HG03103 (cell line): ENCODE data around the gene ALDH5A1.

Source experiments
- ATAC-seq: cut with Tn5 transposase; IDR thresholded peaks from one replicate; pipeline ENCODE4 v1.9.1; 2021; ENCODE audit warnings: low read depth; ENCODE audit not compliant: unreplicated experiment

The ALDH5A1 gene

DNA sequence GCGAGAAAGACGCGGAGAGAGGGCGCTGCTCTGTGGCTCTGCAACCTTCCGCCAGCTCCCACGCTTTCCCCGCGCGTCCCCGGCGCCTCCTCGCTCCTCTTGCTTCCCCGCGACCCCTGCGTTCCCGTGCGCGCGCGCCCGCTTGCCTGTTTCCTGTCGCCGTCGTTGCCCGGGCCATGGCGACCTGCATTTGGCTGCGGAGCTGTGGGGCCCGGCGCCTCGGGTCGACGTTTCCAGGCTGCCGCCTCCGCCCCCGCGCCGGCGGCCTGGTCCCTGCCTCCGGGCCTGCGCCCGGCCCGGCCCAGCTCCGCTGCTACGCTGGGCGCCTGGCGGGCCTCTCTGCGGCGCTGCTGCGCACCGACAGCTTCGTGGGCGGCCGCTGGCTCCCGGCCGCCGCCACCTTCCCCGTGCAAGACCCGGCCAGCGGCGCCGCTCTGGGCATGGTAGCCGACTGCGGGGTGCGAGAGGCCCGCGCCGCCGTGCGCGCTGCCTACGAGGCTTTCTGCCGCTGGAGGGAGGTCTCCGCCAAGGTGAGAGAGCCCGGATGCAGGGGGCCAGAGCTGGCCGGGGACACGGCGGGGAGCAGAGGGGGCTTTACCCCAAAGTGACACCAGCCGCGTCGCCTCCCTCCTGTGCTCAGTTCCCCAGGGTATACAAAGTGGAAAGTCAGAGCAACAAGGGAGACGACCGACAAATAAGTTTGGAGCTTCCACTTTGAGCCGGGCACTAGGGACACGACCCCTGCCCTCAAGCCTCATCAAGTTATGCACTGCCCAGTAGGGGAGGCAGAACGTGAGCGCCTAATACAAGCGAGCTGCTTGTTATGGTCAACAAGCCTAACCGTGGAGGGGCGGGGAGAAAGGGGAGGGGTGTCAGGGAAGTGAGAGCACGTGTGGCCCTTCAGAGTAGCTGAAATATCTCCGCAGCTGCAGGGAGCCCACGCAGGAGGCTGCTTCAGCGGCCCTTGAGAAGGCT, at the start of gene ALDH5A1:
TSS of gene ALDH5A1 (plus strand) at position 149 of the 975 bp plus-strand sequence. CDS start at position 177, 28 bp downstream.
- ATAC-seq: peak; percentile 59

DNA sequence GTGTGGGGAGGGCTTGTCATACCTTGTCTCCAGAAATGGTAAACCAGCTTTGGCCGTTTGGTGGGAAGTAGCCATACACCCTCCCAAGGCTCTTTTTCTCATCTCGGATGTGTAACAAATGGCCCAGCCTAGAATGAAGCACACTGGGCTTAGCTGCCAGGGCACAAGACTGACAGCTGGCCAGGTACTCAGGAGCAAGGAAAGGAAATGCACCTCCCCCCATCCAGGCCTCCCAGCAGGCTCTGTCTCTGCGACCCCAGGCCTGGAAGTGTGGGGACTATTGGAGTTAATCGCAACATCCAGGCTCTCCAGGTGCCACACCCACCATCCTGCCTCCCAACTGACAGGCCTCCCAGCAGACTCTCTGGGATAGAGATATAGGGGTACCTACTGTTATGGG, 49.1 kb upstream of the ALDH5A1 start:
- no peak for ATAC-seq

GRCh38 chr6:24446670-24447069, 48.1 kb upstream of the ALDH5A1 start:
- no peak for ATAC-seq

GRCh38 chr6:24448396-24448795, 46.4 kb upstream of the ALDH5A1 start:
- no peak for ATAC-seq

- no peak for ATAC-seq
Observed at GRCh38 chr6:24448828-24449525, 45.8 kb upstream of the ALDH5A1 start.

GRCh38 chr6:24451581-24452388, 43.0 kb upstream of the ALDH5A1 start:
- no peak for ATAC-seq

- no peak for ATAC-seq
Observed at GRCh38 chr6:24453921-24454320, 40.8 kb upstream of the ALDH5A1 start.

GRCh38 chr6:24454452-24454851, 40.3 kb upstream of the ALDH5A1 start:
- no peak for ATAC-seq

GRCh38 chr6:24455061-24455460, 39.7 kb upstream of the ALDH5A1 start:
- ATAC-seq: no peak

- no peak for ATAC-seq
Observed at GRCh38 chr6:24458134-24458533, 36.6 kb upstream of the ALDH5A1 start.

GRCh38 chr6:24458941-24459340, 35.8 kb upstream of the ALDH5A1 start:
- ATAC-seq: no peak

DNA sequence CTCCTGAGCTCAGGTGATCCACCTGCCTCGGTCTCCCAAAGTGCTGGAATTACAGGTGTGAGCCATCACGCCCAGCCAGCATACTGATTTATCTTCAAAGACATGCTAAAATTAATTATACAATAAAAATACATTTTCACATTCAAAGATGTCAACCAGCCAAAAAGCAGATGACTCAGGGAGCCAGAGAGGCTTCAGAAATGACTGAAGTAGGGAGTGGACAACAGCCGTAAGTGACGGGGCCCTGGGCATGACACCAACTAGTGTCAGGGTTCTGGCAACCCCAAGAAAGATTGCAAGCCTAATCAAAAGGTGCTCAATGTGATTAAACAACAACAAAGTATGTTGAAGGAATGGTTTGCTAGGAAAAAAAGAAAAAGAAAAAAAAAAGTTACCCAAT, 33.8 kb upstream of the ALDH5A1 start:
- no peak for ATAC-seq

DNA sequence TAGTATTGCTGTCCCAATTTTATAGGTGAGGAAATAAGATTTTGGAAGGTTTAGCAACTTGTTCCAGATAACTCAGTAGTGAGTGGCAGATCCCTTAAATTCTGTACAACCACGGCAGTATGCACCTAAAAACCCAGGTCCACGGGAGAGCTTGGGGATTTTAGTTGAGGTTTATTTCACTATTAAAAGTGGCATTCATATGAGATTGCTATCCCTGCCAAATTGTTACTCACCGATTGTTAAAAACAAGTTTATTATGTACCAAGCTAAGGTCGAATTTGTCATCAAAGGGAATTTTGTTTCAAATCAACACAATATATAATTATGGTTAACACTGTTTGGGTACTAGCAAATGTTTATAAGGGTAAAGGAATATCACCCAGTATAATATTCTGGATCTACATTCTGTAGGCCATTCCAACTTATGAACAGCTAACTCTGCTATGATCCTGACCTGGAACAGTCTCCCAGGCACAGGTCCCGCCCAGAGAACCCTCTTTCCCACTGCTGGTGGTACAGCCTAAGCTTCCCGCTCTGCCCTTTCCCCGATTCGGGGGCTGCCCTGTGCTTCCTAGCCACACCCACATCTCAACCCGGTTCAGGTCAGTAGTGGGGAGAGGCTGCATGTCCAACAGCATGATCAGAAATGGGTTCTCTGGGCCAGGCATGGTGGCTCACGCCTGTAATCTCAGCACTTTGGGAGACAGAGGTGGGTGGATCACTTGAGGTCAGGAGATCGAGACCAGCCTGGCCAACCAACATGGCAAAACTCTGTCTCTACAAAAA, 30.3 kb upstream of the ALDH5A1 start:
- no peak for ATAC-seq

- no peak for ATAC-seq
Observed at GRCh38 chr6:24469811-24470210, 25.0 kb upstream of the ALDH5A1 start.

DNA sequence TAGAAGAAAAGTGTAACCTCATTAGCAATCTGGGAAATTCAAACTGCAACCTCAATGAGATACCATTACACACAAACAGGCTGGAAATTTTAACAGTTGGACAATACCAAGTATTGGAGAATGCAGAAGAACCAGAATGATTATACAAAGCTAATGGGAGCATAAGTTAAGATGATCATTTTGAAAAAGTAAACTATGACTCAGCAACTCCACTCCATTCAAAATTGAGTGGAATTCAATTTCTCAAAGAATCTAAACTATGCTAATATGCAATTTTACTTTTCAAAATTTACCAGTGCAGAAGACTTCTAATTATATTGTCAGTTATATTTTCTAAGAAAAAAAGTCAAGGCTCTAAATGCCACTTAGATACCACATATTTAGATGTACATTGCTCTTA, 22.6 kb upstream of the ALDH5A1 start:
- ATAC-seq: no peak

GRCh38 chr6:24476631-24477030, 18.1 kb upstream of the ALDH5A1 start:
- ATAC-seq: no peak

DNA sequence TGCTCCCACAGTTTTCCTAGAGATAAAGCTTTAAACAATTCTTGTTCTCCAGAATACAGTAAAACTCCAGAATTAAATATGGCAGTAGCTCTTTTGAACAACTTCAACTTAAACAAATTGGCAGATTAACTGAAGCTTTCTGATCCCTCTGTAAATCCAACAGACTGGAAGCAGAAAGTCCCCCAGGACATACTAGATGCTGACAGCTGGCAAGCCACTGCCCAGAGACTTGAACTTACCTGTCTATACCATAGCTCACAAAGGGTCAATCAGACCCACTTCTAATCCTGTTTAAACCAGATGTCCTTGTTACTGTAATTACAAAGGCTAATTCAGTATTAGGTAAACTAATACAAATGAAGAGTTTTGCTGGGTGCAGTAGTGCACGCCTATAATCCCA, 17.7 kb upstream of the ALDH5A1 start:
- ATAC-seq: no peak

- ATAC-seq: no peak
Observed at GRCh38 chr6:24478903-24479302, 15.9 kb upstream of the ALDH5A1 start.

DNA sequence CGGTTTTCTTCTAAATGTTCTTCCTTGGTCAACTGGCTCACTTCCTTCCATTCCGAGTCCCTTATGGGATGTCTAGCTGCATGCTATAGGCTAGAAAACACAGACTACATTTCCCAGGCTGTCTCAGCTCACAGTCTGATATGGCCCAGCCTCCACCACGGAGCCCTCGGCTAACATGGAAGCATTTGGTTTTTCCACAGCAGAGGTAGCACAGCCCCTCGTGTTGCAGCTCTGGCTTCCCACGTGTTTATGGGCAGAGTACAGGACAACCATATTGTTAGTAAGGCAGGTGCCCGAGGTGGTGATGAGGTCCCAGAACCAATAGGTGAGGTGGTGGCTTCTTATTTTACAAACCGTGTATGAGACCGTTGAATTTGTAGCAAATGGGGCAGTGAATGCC, 14.1 kb upstream of the ALDH5A1 start:
- no peak for ATAC-seq

DNA sequence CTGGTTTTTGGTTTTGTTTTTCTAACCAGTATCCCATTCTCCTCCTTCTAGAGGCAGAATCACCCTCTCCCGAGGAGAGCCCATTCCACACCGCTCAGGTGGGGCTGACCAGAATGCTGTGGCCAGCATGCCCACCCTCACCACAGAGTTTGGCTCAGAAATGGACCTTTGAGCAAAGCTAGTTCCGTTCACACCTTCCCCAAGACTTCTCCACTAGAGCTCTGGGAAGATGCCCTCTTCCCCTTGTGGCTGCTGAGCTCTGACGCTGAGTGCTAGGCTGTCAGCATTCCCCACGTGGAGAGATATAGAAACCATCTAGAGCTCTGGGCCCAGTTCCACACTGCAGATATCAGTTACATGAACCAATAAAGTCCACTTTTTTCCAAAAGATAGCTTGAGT, 13.3 kb upstream of the ALDH5A1 start:
- ATAC-seq: no peak
